Calu3 (cell line): ENCODE data around the gene EIF4A2. TPM values are rescaled to one million over a fixed set of nuclear protein-coding genes. Genes with fewer than 3 reads are reported as not detected.
A peak's percentile ranks its signal among the peaks of the same experiment; 100 is the strongest.

Experiments used
- BruUV-seq: library from RNA; stranded (reverse); fragments of 400-500 nt; replicated peaks from 2 replicates; lab custom pipeline; 2021; lab: Mats Ljungman, UMichigan
- CTCF ChIA-PET: fragments of 300-600 bp; sonication (Branson Sonifier 250); formaldehyde crosslinking; loops from one replicate; lab custom pipeline; 2022; ENCODE audit warnings: antibody characterized with exemption; lab: Charles Lee
- DNase-seq: peaks from one replicate; pipeline ENCODE4 v3.0.0; 2022
- H3K27ac Mint-ChIP-seq: one replicate; pipeline ENCODE4 v1.8.0; 2022; ENCODE audit warnings: mixed read lengths; ENCODE audit not compliant: unreplicated experiment
- H3K27me3 Mint-ChIP-seq: one replicate; pipeline ENCODE4 v1.8.0; 2022; ENCODE audit warnings: mixed read lengths; ENCODE audit not compliant: unreplicated experiment
- H3K36me3 Mint-ChIP-seq: one replicate; pipeline ENCODE4 v1.8.0; 2022; ENCODE audit warnings: mild to moderate bottlenecking, moderate library complexity, mixed read lengths; ENCODE audit not compliant: insufficient read depth, unreplicated experiment
- H3K4me1 Mint-ChIP-seq: one replicate; pipeline ENCODE4 v1.8.0; 2022; ENCODE audit warnings: mild to moderate bottlenecking, low read depth, mixed read lengths; ENCODE audit not compliant: unreplicated experiment
- H3K4me3 Mint-ChIP-seq: one replicate; pipeline ENCODE4 v1.8.0; 2022; ENCODE audit warnings: mild to moderate bottlenecking, low read depth, moderate library complexity, mixed read lengths; ENCODE audit not compliant: unreplicated experiment
- H3K9me3 Mint-ChIP-seq: one replicate; pipeline ENCODE4 v1.8.0; 2022; ENCODE audit warnings: low read depth, mixed read lengths; ENCODE audit not compliant: unreplicated experiment
- intact Hi-C: fragments of 100-400 bp; cut with micrococcal nuclease; formaldehyde crosslinking; loops from one replicate; pipeline ENCODE4 v1.10.0; 2022; ENCODE audit not compliant: unreplicated experiment
- total RNA-seq: library from RNA; stranded (reverse); gene quantifications from 2 replicates; pipeline ENCODE4 v1.2.3, GENCODE V29; 2022
- TF ChIP-seq, protein P1 (sequence below): fragments of 200-600 bp; IDR thresholded peaks from one replicate; pipeline ENCODE4 v1.8.0; 2022; ENCODE audit warnings: antibody characterized with exemption; ENCODE audit not compliant: unreplicated experiment

Gene EIF4A2
- total RNA-seq, 1 experiment from 2014 or later, result 593 TPM

- CTCF ChIA-PET, result interaction anchor here (0.8 to 2.5 kb wide), 3 partner anchors 147 to 195 kb away, joined by 3 to 10 read pairs (median 7); no protein-coding TSS in a partner anchor
- DNase-seq, result peak; percentile 44
- H3K27me3 Mint-ChIP-seq, result peaks cover 17% of the 10 kb centered on the region
Measured at GRCh38 chr3:186784820-186785494, 1.6 kb downstream of the EIF4A2 start.

DNA sequence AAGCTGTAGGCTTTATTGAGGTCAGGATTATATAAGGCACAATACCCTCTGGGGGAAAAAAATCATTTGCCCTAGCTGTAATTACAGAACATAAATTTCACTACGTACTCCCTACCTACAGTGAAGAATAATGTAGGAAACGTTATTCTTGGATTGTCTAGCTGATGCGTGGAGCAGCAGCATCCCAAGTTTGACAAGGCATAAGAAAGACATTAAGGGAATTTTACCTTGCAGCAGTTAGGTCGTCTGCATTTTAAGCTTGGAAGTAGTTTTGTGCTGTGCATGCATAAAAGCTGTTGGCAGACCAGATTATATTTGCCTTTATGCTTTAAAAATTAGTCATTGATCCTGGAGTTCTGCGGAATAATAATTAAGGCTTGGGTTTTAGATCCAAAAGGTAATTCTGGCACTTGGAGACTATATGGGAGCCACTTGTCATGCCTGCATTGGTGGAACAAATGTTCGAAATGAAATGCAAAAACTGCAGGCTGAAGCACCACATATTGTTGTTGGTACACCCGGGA is 2.2 kb downstream of the EIF4A2 start:
- Mint-ChIP-seq H3K27ac (peak overlapping the region; percentile 98), H3K27me3 (peaks cover 17% of the 10 kb centered on the region), H3K4me1 (peaks cover 51% of the 10 kb centered on the region), H3K9me3 (no peaks in the 10 kb centered on the region), H3K36me3 (peaks cover 84% of the 10 kb centered on the region), H3K4me3 (peak overlapping the region; percentile 81)
- TF ChIP-seq, protein P1, sequence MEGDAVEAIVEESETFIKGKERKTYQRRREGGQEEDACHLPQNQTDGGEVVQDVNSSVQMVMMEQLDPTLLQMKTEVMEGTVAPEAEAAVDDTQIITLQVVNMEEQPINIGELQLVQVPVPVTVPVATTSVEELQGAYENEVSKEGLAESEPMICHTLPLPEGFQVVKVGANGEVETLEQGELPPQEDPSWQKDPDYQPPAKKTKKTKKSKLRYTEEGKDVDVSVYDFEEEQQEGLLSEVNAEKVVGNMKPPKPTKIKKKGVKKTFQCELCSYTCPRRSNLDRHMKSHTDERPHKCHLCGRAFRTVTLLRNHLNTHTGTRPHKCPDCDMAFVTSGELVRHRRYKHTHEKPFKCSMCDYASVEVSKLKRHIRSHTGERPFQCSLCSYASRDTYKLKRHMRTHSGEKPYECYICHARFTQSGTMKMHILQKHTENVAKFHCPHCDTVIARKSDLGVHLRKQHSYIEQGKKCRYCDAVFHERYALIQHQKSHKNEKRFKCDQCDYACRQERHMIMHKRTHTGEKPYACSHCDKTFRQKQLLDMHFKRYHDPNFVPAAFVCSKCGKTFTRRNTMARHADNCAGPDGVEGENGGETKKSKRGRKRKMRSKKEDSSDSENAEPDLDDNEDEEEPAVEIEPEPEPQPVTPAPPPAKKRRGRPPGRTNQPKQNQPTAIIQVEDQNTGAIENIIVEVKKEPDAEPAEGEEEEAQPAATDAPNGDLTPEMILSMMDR, result no peak
- no peak for DNase-seq
- BruUV-seq, result no TSS peak
- intact Hi-C loops, result loop anchor here (10.0 kb wide), 1 partner anchor 171 kb away; the partner anchor contains the start of gene AHSG
- CTCF ChIA-PET, result interaction anchor here (0.8 kb wide), 1 partner anchor 146 kb away, joined by 3 read pairs; no protein-coding TSS in a partner anchor

More at GRCh38 chr3:186784820-186785494, 1.6 kb downstream of the EIF4A2 start:
- peaks cover 78% of the 10 kb centered on the region for H3K36me3 Mint-ChIP-seq
- TF ChIP-seq, protein P1, result no peak
- no TSS peak for BruUV-seq
- H3K4me1 Mint-ChIP-seq, result peaks cover 51% of the 10 kb centered on the region
- peak overlapping the region; percentile 98 for H3K27ac Mint-ChIP-seq
- H3K4me3 Mint-ChIP-seq, result peak overlapping the region; percentile 81
- intact Hi-C loops, result loop anchor here (10.0 kb wide), 1 partner anchor 170 kb away; the partner anchor contains the start of gene AHSG
- H3K9me3 Mint-ChIP-seq, result no peaks in the 10 kb centered on the region

- Mint-ChIP-seq H3K4me1 (peaks cover 51% of the 10 kb centered on the region), H3K27ac (peak overlapping the region; percentile 98), H3K4me3 (peak overlapping the region; percentile 81), H3K27me3 (peaks cover 17% of the 10 kb centered on the region), H3K36me3 (peaks cover 97% of the 10 kb centered on the region), H3K9me3 (no peaks in the 10 kb centered on the region)
- DNase-seq, result no peak
- intact Hi-C loops, result loop anchor here (10.0 kb wide), 1 partner anchor 172 kb away; the partner anchor contains the start of gene AHSG
- TF ChIP-seq, protein P1, result no peak
- BruUV-seq, result no TSS peak
- CTCF ChIA-PET, result no interaction called here
Measured at GRCh38 chr3:186786922-186787321, 3.5 kb downstream of the EIF4A2 start.

DNA sequence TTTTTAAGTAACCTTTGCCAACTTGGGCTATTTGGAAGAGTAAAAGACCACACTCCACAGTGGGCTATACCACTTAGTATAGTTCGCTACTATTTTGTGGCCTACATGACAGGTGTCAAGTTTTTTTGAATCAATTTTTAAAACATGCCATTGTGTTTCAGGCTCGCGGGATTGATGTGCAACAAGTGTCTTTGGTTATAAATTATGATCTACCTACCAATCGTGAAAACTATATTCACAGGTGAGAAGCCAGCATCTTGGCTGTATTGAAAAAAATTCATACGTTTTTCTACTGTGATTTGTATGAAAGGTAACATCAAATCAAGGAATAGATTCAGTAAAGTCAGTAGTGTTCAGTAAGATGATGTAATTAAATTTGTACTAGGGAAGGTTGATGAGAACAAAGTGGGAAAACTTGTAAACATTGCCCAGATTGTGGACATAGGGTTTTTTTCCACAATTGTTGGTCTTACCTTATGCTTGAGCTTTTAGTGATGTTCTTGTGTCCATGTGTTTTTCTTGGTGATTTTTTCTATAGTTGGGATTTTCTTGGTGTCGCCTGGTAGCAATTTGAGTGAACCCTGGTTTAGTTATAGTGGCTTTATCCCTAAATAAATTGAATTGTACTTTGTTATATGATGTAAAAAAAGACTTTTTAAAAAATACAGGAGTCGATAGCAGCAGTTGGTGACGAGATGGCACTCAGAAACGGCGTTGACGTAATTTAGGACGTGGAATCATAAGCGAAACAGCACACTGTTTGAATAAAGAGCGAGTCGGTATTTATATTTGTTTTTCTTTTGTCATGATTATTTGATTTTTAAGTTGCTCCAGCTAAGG is 4.5 kb downstream of the EIF4A2 start:
- Mint-ChIP-seq H3K9me3 (no peaks in the 10 kb centered on the region), H3K4me1 (peaks cover 51% of the 10 kb centered on the region), H3K36me3 (peaks cover 96% of the 10 kb centered on the region), H3K4me3 (peak overlapping the region; percentile 81), H3K27me3 (peaks cover 17% of the 10 kb centered on the region), H3K27ac (peak overlapping the region; percentile 98)
- CTCF ChIA-PET, result no interaction called here
- no TSS peak for BruUV-seq
- intact Hi-C loops, result loop anchor here (10.0 kb wide), 1 partner anchor 173 kb away; the partner anchor contains the start of gene AHSG
- TF ChIP-seq, protein P1, result no peak
- DNase-seq, result no peak
